ENCODE data around the gene THRB. TPM values are rescaled to one million over a fixed set of nuclear protein-coding genes. Genes with fewer than 3 reads are reported as not detected.

Gene THRB
- total and polyA plus RNA-seq, 9 of the 15 experiments (the other 6 are each of a cell fraction or from before 2014, with no cell fraction given), result 1.7 to 14.9 (median 6.9) TPM

DNA sequence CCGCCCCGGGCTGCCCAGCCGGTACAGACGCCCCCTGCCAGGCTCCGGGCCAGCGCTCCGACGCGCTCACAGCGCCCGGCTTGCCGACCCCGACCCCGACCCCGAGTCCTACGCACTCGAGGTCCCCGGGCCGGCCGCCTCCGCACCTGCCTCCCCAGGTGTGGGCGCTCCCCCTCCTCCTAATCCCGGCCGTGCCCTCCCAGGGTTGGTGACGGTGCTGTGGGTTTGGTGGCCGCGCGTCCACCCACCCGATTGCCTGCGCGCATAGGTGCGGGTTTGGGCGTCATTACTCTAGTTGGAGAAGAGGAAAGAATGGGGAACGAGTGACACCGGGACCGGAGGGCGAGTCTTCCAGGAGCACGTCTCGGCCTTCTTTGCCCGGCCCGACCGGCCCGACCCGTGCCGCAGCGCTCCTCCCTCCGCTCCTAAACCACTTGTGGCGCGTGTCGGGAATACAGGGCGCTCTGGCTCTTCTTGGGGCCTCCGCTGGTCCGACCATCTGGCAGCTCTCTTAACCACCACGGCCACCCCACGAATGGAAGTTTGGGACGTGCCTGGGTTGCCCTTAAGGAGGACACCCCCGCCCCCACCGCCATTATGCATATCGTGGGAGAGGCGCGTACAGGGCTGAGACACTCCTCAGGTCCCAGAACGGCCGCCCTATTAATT lies 810 bp upstream of the THRB start (continued):
- peak; percentile 32; the same call in 1 of the 2 replicates for TF ChIP-seq CBFA2T3 (IDR thresholded peaks at IDR 0.05)
- no peak for TF ChIP-seq ZNF584 (CRISPR knock-in tag; IDR thresholded peaks at IDR 0.05; ENCODE audit: low read depth)
- 0 out of 4 replicates have a peak, but pooled peaks of 1 of the 2 experiments have one; percentile 9 for TF ChIP-seq TRIM24 (IDR thresholded peaks at IDR 0.05)
- TF ChIP-seq CEBPG (CRISPR knock-in tag; IDR thresholded peaks at IDR 0.05), result no peak
- no peak for TF ChIP-seq CEBPG (tag; conservative IDR thresholded peaks at IDR 0.05 in 1 of 2, IDR thresholded peaks at IDR 0.05 in 1 of 2)
- TF ChIP-seq, protein P1, sequence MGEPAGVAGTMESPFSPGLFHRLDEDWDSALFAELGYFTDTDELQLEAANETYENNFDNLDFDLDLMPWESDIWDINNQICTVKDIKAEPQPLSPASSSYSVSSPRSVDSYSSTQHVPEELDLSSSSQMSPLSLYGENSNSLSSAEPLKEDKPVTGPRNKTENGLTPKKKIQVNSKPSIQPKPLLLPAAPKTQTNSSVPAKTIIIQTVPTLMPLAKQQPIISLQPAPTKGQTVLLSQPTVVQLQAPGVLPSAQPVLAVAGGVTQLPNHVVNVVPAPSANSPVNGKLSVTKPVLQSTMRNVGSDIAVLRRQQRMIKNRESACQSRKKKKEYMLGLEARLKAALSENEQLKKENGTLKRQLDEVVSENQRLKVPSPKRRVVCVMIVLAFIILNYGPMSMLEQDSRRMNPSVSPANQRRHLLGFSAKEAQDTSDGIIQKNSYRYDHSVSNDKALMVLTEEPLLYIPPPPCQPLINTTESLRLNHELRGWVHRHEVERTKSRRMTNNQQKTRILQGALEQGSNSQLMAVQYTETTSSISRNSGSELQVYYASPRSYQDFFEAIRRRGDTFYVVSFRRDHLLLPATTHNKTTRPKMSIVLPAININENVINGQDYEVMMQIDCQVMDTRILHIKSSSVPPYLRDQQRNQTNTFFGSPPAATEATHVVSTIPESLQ (CRISPR knock-in tag; IDR thresholded peaks at IDR 0.05), result no peak; the same call in 1 of the 2 replicates
- TF ChIP-seq FOXK1 (CRISPR knock-in tag; IDR thresholded peaks at IDR 0.05; ENCODE audit: borderline replicate concordance), result 0 out of 2 replicates have a peak, but pooled peaks have one; percentile 35
- peak; percentile 98 for TF ChIP-seq GTF2F1 (IDR thresholded peaks at IDR 0.05; ENCODE audit: low read depth, low read length)
- TF ChIP-seq HDAC2 (IDR thresholded peaks at IDR 0.05), result 0 out of 2 replicates have a peak, but pooled peaks have one; percentile 32
- TF ChIP-seq BRCA1 (IDR thresholded peaks at IDR 0.05), result no peak
- TF ChIP-seq BRCA1 (CRISPR knock-in tag; IDR thresholded peaks at IDR 0.05), result no peak
- TF ChIP-seq, protein P2, sequence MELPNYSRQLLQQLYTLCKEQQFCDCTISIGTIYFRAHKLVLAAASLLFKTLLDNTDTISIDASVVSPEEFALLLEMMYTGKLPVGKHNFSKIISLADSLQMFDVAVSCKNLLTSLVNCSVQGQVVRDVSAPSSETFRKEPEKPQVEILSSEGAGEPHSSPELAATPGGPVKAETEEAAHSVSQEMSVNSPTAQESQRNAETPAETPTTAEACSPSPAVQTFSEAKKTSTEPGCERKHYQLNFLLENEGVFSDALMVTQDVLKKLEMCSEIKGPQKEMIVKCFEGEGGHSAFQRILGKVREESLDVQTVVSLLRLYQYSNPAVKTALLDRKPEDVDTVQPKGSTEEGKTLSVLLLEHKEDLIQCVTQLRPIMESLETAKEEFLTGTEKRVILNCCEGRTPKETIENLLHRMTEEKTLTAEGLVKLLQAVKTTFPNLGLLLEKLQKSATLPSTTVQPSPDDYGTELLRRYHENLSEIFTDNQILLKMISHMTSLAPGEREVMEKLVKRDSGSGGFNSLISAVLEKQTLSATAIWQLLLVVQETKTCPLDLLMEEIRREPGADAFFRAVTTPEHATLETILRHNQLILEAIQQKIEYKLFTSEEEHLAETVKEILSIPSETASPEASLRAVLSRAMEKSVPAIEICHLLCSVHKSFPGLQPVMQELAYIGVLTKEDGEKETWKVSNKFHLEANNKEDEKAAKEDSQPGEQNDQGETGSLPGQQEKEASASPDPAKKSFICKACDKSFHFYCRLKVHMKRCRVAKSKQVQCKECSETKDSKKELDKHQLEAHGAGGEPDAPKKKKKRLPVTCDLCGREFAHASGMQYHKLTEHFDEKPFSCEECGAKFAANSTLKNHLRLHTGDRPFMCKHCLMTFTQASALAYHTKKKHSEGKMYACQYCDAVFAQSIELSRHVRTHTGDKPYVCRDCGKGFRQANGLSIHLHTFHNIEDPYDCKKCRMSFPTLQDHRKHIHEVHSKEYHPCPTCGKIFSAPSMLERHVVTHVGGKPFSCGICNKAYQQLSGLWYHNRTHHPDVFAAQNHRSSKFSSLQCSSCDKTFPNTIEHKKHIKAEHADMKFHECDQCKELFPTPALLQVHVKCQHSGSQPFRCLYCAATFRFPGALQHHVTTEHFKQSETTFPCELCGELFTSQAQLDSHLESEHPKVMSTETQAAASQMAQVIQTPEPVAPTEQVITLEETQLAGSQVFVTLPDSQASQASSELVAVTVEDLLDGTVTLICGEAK (IDR thresholded peaks at IDR 0.05), result no peak; the same call in 1 of the 2 replicates
- TF ChIP-seq, protein P2 (CRISPR knock-in tag; IDR thresholded peaks at IDR 0.05), result peak; percentile 39; the same call in 1 of the 2 replicates
- TF ChIP-seq KDM5B (IDR thresholded peaks at IDR 0.05; ENCODE audit: insufficient replicate concordance, low read depth, low read length), result peak; percentile 89
- TF ChIP-seq SAP30 (IDR thresholded peaks at IDR 0.05; ENCODE audit: borderline replicate concordance, insufficient read depth, low read depth, low read length, poor library complexity, severe bottlenecking), result peak; percentile 52
- TF ChIP-seq CCNT2 (IDR thresholded peaks at IDR 0.05; ENCODE audit: borderline replicate concordance, extremely low read depth, insufficient read length, low read depth, low read length), result peak; percentile 69

Data from K562 (cell line).